ENCODE measurements around the gene PRPH. TPM values are rescaled to one million over a fixed set of nuclear protein-coding genes. Genes with fewer than 3 reads are reported as not detected.
"Not testable (repeated sequence)": the region's sequence is repeated elsewhere in the genome, so short reads cannot be mapped to it uniquely, and the experiment has no call there.

PRPH gene
- total and polyA plus RNA-seq, 7 donors, result 0.06 to 0.20 TPM; not detected in 5

GRCh38 chr12:49298160-49298559 is 3.2 kb downstream of the PRPH start:
- 59 to 73% (median 63%) methylated on average over 6 of the region's 6 CpGs for WGBS, 3 donors
- Histone ChIP-seq H3K27me3 (ENCODE audit: insufficient read depth in 3 of 3, low read length in 2 of 3) (peaks cover 0 to 69% (median 34%) of the 10 kb centered on the region in 3 donors), H3K9me3 (no peaks in the 10 kb centered on the region), H3K27ac (no peak overlapping the region), H3K4me1 (peaks cover 6% of the 10 kb centered on the region), H3K36me3 (ENCODE audit: insufficient read depth in 1 of 2, low read depth in 1 of 2) (no peaks in the 10 kb centered on the region), H3K4me3 (no peak overlapping the region)
- peak in 1 of 4 donors; percentile 30 for ATAC-seq
- intact Hi-C loops (cut with DNase I), result no loop called here
- DNase-seq, result no peak
- TF ChIP-seq CTCF (IDR thresholded peaks at IDR 0.05), result no peak

GRCh38 chr12:49301760-49302159 is 6.8 kb downstream of the PRPH start:
- Histone ChIP-seq H3K4me3 (no peak overlapping the region), H3K36me3 (ENCODE audit: insufficient read depth in 1 of 2, low read depth in 1 of 2) (no peaks in the 10 kb centered on the region), H3K9me3 (no peaks in the 10 kb centered on the region), H3K27ac (no peak overlapping the region), H3K27me3 (ENCODE audit: insufficient read depth in 3 of 3, low read length in 2 of 3) (peaks cover 0 to 45% (median 15%) of the 10 kb centered on the region in 3 donors), H3K4me1 (peaks cover 5% of the 10 kb centered on the region)
- 73 to 80% (median 77%) methylated on average over 4 of the region's 4 CpGs for WGBS, 3 donors
- TF ChIP-seq CTCF (IDR thresholded peaks at IDR 0.05), result no peak
- DNase-seq (no peak), ATAC-seq (no peak)
- intact Hi-C loops (cut with DNase I), result no loop called here

GRCh38 chr12:49304161-49304560 is 9.2 kb downstream of the PRPH start:
- Histone ChIP-seq H3K4me3 (no peak overlapping the region), H3K4me1 (no peaks in the 10 kb centered on the region), H3K27ac (no peak overlapping the region), H3K27me3 (ENCODE audit: insufficient read depth in 3 of 3, low read length in 2 of 3) (peaks cover 0 to 26% (median 0%) of the 10 kb centered on the region in 3 donors), H3K36me3 (ENCODE audit: insufficient read depth in 1 of 2, low read depth in 1 of 2) (no peaks in the 10 kb centered on the region), H3K9me3 (no peaks in the 10 kb centered on the region)
- 56 to 63% (median 63%) methylated on average over 2 of the region's 2 CpGs for WGBS, 3 donors
- intact Hi-C loops (cut with DNase I), result no loop called here
- TF ChIP-seq CTCF (IDR thresholded peaks at IDR 0.05), result no peak
- DNase-seq (no peak), ATAC-seq (no peak)

GRCh38 chr12:49305762-49306510 is 11.0 kb downstream of the PRPH start:
- no peaks in the 10 kb centered on the region for H3K4me1 ChIP-seq
- H3K27me3 ChIP-seq (ENCODE audit: insufficient read depth in 3 of 3, low read length in 2 of 3), result peaks cover 0 to 21% (median 0%) of the 10 kb centered on the region in 3 donors
- no peak overlapping the region for H3K4me3 ChIP-seq
- H3K27ac ChIP-seq, result no peak overlapping the region
- TF ChIP-seq CTCF (IDR thresholded peaks at IDR 0.05), result no peak
- intact Hi-C loops (cut with DNase I), result no loop called here
- 78 to 83% (median 82%) methylated on average over 6 of the region's 6 CpGs for WGBS, 3 donors
- H3K36me3 ChIP-seq (ENCODE audit: insufficient read depth in 1 of 2, low read depth in 1 of 2), result no peaks in the 10 kb centered on the region
- DNase-seq (no peak), ATAC-seq (no peak)
- H3K9me3 ChIP-seq, result no peaks in the 10 kb centered on the region

GRCh38 chr12:49309386-49309785 is 14.4 kb downstream of the PRPH start:
- intact Hi-C loops (cut with DNase I), result no loop called here

GRCh38 chr12:49310451-49311000 is 15.6 kb downstream of the PRPH start:
- intact Hi-C loops (cut with DNase I); DNase-seq; ATAC-seq; H3K27me3 ChIP-seq (ENCODE audit: insufficient read depth in 3 of 3, low read length in 2 of 3); H3K4me1 ChIP-seq; H3K27ac ChIP-seq; H3K4me3 ChIP-seq; H3K9me3 ChIP-seq; H3K36me3 ChIP-seq (ENCODE audit: insufficient read depth in 1 of 2, low read depth in 1 of 2): not testable (repeated sequence)
- WGBS, 3 donors, result 58 to 67% (median 60%) methylated on average over 2 of the region's 3 CpGs

More at GRCh38 chr12:49309386-49309785, 14.4 kb downstream of the PRPH start:
- TF ChIP-seq CTCF (IDR thresholded peaks at IDR 0.05), result no peak
- no peak for DNase-seq
- Histone ChIP-seq H3K9me3 (no peaks in the 10 kb centered on the region), H3K4me1 (no peaks in the 10 kb centered on the region), H3K27me3 (ENCODE audit: insufficient read depth in 3 of 3, low read length in 2 of 3) (peaks cover 0 to 4% (median 0%) of the 10 kb centered on the region in 3 donors), H3K4me3 (no peak overlapping the region), H3K27ac (no peak overlapping the region), H3K36me3 (ENCODE audit: insufficient read depth in 1 of 2, low read depth in 1 of 2) (no peaks in the 10 kb centered on the region)
- no peak for ATAC-seq
- 83 to 93% (median 85%) methylated on average over 7 of the region's 7 CpGs for WGBS, 3 donors

Data from psoas muscle (tissue), 8 donors.